GM23338 (cell line): ENCODE results near the gene YPEL2. TPM values are rescaled to one million over a fixed set of nuclear protein-coding genes. Genes with fewer than 3 reads are reported as not detected.

Source experiments
- ATAC-seq: fragments of 200-7000 bp; cut with Tn5 transposase; 3 replicates; pipeline ENCODE4 v1.9.1; 2020
- DNase-seq: peaks from one replicate; pipeline ENCODE4 v3.0.0-alpha.2; 2015; ENCODE audit warnings: low spot score
- H2AFZ ChIP-seq: fragments of 200-600 bp; sonication (generic); 2 replicates; pipeline ENCODE4 v1.8.0; 2016; ENCODE audit warnings: antibody characterized with exemption, mild to moderate bottlenecking, moderate library complexity
- H3F3A ChIP-seq: fragments of 200-600 bp; sonication (generic); replicated peaks from 2 replicates; pipeline ENCODE4 v1.8.0; 2017; ENCODE audit warnings: antibody characterized with exemption, mixed run types, low read depth
- H3K27ac ChIP-seq: fragments of 200-600 bp; sonication (generic); 2 replicates; pipeline ENCODE4 v1.6.1; 2016; ENCODE audit warnings: low read depth
- H3K27me3 ChIP-seq: fragments of 200-600 bp; sonication (generic); 2 replicates; pipeline ENCODE4 v1.8.0; 2016; ENCODE audit warnings: mild to moderate bottlenecking, mixed run types, moderate library complexity; ENCODE audit not compliant: insufficient read depth
- H3K36me3 ChIP-seq: fragments of 200-600 bp; sonication (generic); 2 replicates; pipeline ENCODE4 v1.8.0; 2016; ENCODE audit warnings: mild to moderate bottlenecking; ENCODE audit not compliant: insufficient read depth
- H3K4me1 ChIP-seq: fragments of 200-600 bp; sonication (generic); 2 replicates; pipeline ENCODE4 v1.8.0; 2016; ENCODE audit warnings: mild to moderate bottlenecking, moderate library complexity; ENCODE audit not compliant: insufficient read depth
- H3K4me2 ChIP-seq: fragments of 200-600 bp; sonication (generic); 2 replicates; pipeline ENCODE4 v1.7.1; 2017; ENCODE audit warnings: mixed run types
- H3K4me3 ChIP-seq: fragments of 200-600 bp; sonication (generic); 2 replicates; pipeline ENCODE4 v1.6.1; 2016; ENCODE audit warnings: mixed run types
- H3K79me2 ChIP-seq: fragments of 200-600 bp; sonication (generic); replicated peaks from 2 replicates; pipeline ENCODE4 v1.8.0; 2017; ENCODE audit warnings: mild to moderate bottlenecking; ENCODE audit not compliant: insufficient read depth
- H3K9me2 ChIP-seq: fragments of 200-600 bp; sonication (generic); 2 replicates; pipeline ENCODE4 v1.8.0; 2017; ENCODE audit not compliant: insufficient read depth
- H4K20me1 ChIP-seq: fragments of 200-600 bp; sonication (generic); replicated peaks from 2 replicates; pipeline ENCODE4 v1.8.0; 2017; ENCODE audit warnings: mild to moderate bottlenecking; ENCODE audit not compliant: insufficient read depth
- H3K27ac Mint-ChIP-seq: 2 replicates; pipeline ENCODE4 v1.8.0; 2020; ENCODE audit warnings: inconsistent platforms, mild to moderate bottlenecking, moderate library complexity, mixed read lengths
- H3K27me3 Mint-ChIP-seq: 3 replicates; pipeline ENCODE4 v1.8.0; 2022; ENCODE audit warnings: low read depth, mild to moderate bottlenecking, moderate library complexity, mixed read lengths, inconsistent platforms; ENCODE audit not compliant: insufficient read depth, poor library complexity
- H3K36me3 Mint-ChIP-seq: 3 replicates; pipeline ENCODE4 v1.8.0; 2021; ENCODE audit warnings: low read depth, mild to moderate bottlenecking, inconsistent platforms, moderate library complexity, mixed read lengths
- H3K4me1 Mint-ChIP-seq: 3 replicates; pipeline ENCODE4 v1.8.0; 2020; ENCODE audit warnings: mild to moderate bottlenecking, inconsistent platforms, mixed read lengths
- H3K4me3 Mint-ChIP-seq: 3 replicates; pipeline ENCODE4 v1.8.0; 2021; ENCODE audit warnings: moderate library complexity, mild to moderate bottlenecking, inconsistent platforms, mixed read lengths
- H3K9me3 Mint-ChIP-seq: 3 replicates; pipeline ENCODE4 v1.8.0; 2020; ENCODE audit warnings: moderate library complexity, mild to moderate bottlenecking, inconsistent platforms, mixed read lengths
- CREB1 ChIP-seq: fragments of 250-450 bp; sonication (Bioruptor Pico); IDR thresholded peaks from 2 replicates; pipeline ENCODE4 v1.5.0; 2020; ENCODE audit warnings: low read depth, mild to moderate bottlenecking, moderate library complexity
- CTCF ChIP-seq, 2 experiments: fragments of 200-600 bp in 1 of 2; sonication (generic) in 1 of 2; conservative IDR thresholded peaks; 2 replicates each; pipeline versions ENCODE4 v1.5.1 to v1.6.1; 2016 to 2017; ENCODE audit warnings: antibody characterized with exemption in 2 of 2, low read depth in 2 of 2, mild to moderate bottlenecking in 2 of 2, moderate library complexity in 1 of 2
- ETS1 ChIP-seq: IDR thresholded peaks from 2 replicates; pipeline ENCODE4 v1.6.1; 2016; ENCODE audit warnings: antibody characterized with exemption
- EZH2 ChIP-seq: fragments of 200-600 bp; sonication (generic); IDR thresholded peaks from one replicate; pipeline ENCODE4 v1.8.0; 2017; ENCODE audit warnings: antibody characterized with exemption, mild to moderate bottlenecking, low read depth; ENCODE audit not compliant: unreplicated experiment
- EZH2phosphoT487 ChIP-seq: fragments of 200-600 bp; sonication (generic); IDR thresholded peaks from one replicate; pipeline ENCODE4 v1.8.1; 2018; ENCODE audit warnings: antibody characterized with exemption; ENCODE audit not compliant: unreplicated experiment
- JUNB ChIP-seq: IDR thresholded peaks from one replicate; pipeline ENCODE4 v1.6.1; 2016; ENCODE audit warnings: antibody characterized with exemption; ENCODE audit not compliant: unreplicated experiment
- POLR2AphosphoS5 ChIP-seq: IDR thresholded peaks from 2 replicates; pipeline ENCODE4 v1.6.1; 2016; ENCODE audit warnings: antibody characterized with exemption, low read depth
- REST ChIP-seq: IDR thresholded peaks from one replicate; pipeline ENCODE4 v1.6.1; 2018; ENCODE audit warnings: antibody characterized with exemption; ENCODE audit not compliant: unreplicated experiment
- ZNF114 ChIP-seq: fragments of 250-450 bp; sonication (Bioruptor Pico); IDR thresholded peaks from 2 replicates; pipeline ENCODE4 v1.5.0; 2020; ENCODE audit warnings: mild to moderate bottlenecking, moderate library complexity
- polyA plus RNA-seq: library from polyadenylated mRNA; unstranded; fragments of >200 nt; fragmentation: Nextera tagmentation; extraction: Ambion mirVana; gene quantifications from 2 replicates; pipeline ENCODE4 v1.2.1, GENCODE V29; 2016
- total RNA-seq: library from RNA; depleted of rRNA; stranded (reverse); fragments of >200 nt; shearing (Covaris generic); gene quantifications from 2 replicates; pipeline ENCODE4 v1.2.3, GENCODE V29; 2014

The YPEL2 gene
- total and polyA plus RNA-seq, 2 experiments from 2014 or later = 4.1 to 5.2 TPM

GRCh38 chr17:59401725-59402124 is 70.3 kb downstream of the YPEL2 start:
- H3K9me2 ChIP-seq = no peaks in the 10 kb centered on the region
- H3K36me3 ChIP-seq = no peaks in the 10 kb centered on the region
- no peaks in the 10 kb centered on the region for H3K27me3 ChIP-seq
- no peak overlapping the region for H2AFZ ChIP-seq
- Mint-ChIP-seq H3K9me3 (no peaks in the 10 kb centered on the region), H3K36me3 (peaks cover 6% of the 10 kb centered on the region), H3K27ac (no peak overlapping the region), H3K27me3 (peaks cover 5% of the 10 kb centered on the region), H3K4me3 (no peak overlapping the region), H3K4me1 (peaks cover 1% of the 10 kb centered on the region)
- 0 out of 2 replicates have a peak, but pooled peaks cover 1% of the 10 kb centered on the region for H3K4me1 ChIP-seq
- ATAC-seq (no peak), DNase-seq (no peak)
- TF ChIP-seq POLR2AphosphoS5 = no peak
- no peak for TF ChIP-seq EZH2phosphoT487
- no peak for TF ChIP-seq EZH2
- no peak for TF ChIP-seq CTCF (conservative IDR thresholded peaks at IDR 0.05; ENCODE audit: low read depth in 2 of 2)
- TF ChIP-seq REST = no peak
- TF ChIP-seq CREB1 (CRISPR knock-in tag) = no peak
- H4K20me1 ChIP-seq = no peaks in the 10 kb centered on the region
- H3F3A ChIP-seq = no peaks in the 10 kb centered on the region
- H3K4me2 ChIP-seq = no peak overlapping the region
- H3K4me3 ChIP-seq = no peak overlapping the region
- H3K27ac ChIP-seq = no peak overlapping the region
- H3K79me2 ChIP-seq = no peaks in the 10 kb centered on the region

GRCh38 chr17:59402760-59403159 is 71.3 kb downstream of the YPEL2 start:
- Histone ChIP-seq H3K79me2 (no peaks in the 10 kb centered on the region), H3K27me3 (no peaks in the 10 kb centered on the region), H3F3A (no peaks in the 10 kb centered on the region), H3K9me2 (no peaks in the 10 kb centered on the region), H3K36me3 (no peaks in the 10 kb centered on the region), H4K20me1 (no peaks in the 10 kb centered on the region), H3K27ac (no peak overlapping the region), H3K4me1 (0 out of 2 replicates have a peak, but pooled peaks cover 5% of the 10 kb centered on the region), H2AFZ (no peak overlapping the region), H3K4me3 (no peak overlapping the region), H3K4me2 (no peak overlapping the region)
- H3K4me3 Mint-ChIP-seq = no peak overlapping the region
- H3K27ac Mint-ChIP-seq = no peak overlapping the region
- H3K4me1 Mint-ChIP-seq = peaks cover 5% of the 10 kb centered on the region
- ATAC-seq (no peak), DNase-seq (no peak)
- no peaks in the 10 kb centered on the region; the same call in 2 of the 3 replicates for H3K36me3 Mint-ChIP-seq
- peaks cover 6% of the 10 kb centered on the region for H3K27me3 Mint-ChIP-seq
- H3K9me3 Mint-ChIP-seq = no peaks in the 10 kb centered on the region
- TF ChIP-seq CTCF (conservative IDR thresholded peaks at IDR 0.05; ENCODE audit: low read depth in 2 of 2) (no peak), JUNB (no peak), ZNF114 (CRISPR knock-in tag) (no peak), ETS1 (no peak)
